ENCODE results near the gene C1D. TPM values are rescaled to one million over a fixed set of nuclear protein-coding genes. Genes with fewer than 3 reads are reported as not detected.

Gene C1D
- total RNA-seq, 1 donor from 2014 or later = 26.7 TPM

DNA sequence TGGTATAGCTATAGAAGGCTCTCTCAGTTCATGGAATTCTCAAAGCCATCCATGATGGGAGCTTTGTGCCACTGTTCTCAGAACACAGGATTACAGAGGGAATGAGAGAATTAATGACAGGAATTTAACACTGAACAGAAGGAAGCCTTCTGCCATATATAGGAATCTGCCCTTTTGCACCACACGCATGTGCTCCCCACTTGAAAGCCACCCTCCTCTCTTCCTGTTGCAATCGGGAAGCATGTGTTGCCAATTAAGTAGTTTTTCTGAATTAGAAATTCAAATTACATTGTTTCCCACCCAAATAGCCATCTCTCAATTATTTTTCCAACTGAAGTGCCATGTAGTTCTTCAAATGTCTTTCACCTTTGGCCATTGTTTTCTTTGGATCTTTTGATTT is 71.3 kb downstream of the C1D start:
- Mint-ChIP-seq H3K4me1 (ENCODE audit: unreplicated experiment) (no peaks in the 10 kb centered on the region), H3K4me3 (no peak overlapping the region), H3K36me3 (no peaks in the 10 kb centered on the region), H3K9me3 (peaks cover 4% of the 10 kb centered on the region), H3K27ac (no peak overlapping the region), H3K27me3 (no peaks in the 10 kb centered on the region)
- TF ChIP-seq, protein P1, sequence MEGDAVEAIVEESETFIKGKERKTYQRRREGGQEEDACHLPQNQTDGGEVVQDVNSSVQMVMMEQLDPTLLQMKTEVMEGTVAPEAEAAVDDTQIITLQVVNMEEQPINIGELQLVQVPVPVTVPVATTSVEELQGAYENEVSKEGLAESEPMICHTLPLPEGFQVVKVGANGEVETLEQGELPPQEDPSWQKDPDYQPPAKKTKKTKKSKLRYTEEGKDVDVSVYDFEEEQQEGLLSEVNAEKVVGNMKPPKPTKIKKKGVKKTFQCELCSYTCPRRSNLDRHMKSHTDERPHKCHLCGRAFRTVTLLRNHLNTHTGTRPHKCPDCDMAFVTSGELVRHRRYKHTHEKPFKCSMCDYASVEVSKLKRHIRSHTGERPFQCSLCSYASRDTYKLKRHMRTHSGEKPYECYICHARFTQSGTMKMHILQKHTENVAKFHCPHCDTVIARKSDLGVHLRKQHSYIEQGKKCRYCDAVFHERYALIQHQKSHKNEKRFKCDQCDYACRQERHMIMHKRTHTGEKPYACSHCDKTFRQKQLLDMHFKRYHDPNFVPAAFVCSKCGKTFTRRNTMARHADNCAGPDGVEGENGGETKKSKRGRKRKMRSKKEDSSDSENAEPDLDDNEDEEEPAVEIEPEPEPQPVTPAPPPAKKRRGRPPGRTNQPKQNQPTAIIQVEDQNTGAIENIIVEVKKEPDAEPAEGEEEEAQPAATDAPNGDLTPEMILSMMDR (conservative IDR thresholded peaks at IDR 0.05) = no peak
- no peak for DNase-seq (ENCODE audit: extremely low spot score, unreplicated experiment)

Other genes starting within 250 kb of the C1D start
- 13.5 and 14.8 TPM in 2 replicates for gene PNO1, start 94.9 kb upstream of the C1D start, total RNA-seq (ENCODE audit: low replicate concordance)
- 46.3 and 46.5 TPM in 2 replicates for gene PPP3R1, start 189.5 kb upstream of the C1D start, total RNA-seq (ENCODE audit: low replicate concordance)

Measured in type B pancreatic cell (in vitro differentiated cells).